WTC11 (cell line): ENCODE measurements around the gene NPHS1. TPM values are rescaled to one million over a fixed set of nuclear protein-coding genes. Genes with fewer than 3 reads are reported as not detected.
A peak's percentile ranks its signal among the peaks of the same experiment; 100 is the strongest.

Experiments used
- ATAC-seq: fragments of 200-7000 bp; cut with Tn5 transposase; 2 replicates; pipeline ENCODE4 v1.10.0; 2021; ENCODE audit warnings: mild to moderate bottlenecking, moderate library complexity
- CTCF ChIA-PET: fragments of 300-600 bp; sonication (Branson Sonifier 250); formaldehyde crosslinking; loops from one replicate; lab custom pipeline; 2021; ENCODE audit warnings: antibody characterized with exemption; lab: Charles Lee
- POLR2A ChIA-PET: fragments of 350-600 bp; sonication (Branson Sonifier 250); formaldehyde crosslinking; loops from one replicate; lab custom pipeline; 2021; ENCODE audit warnings: antibody characterized with exemption; lab: Charles Lee
- DNase-seq: peaks from one replicate; pipeline ENCODE4 v3.0.0; 2021; ENCODE audit warnings: low spot score
- H3K27ac Mint-ChIP-seq: 2 replicates; pipeline ENCODE4 v1.8.0; 2021; ENCODE audit warnings: mixed read lengths
- H3K27me3 Mint-ChIP-seq: 2 replicates; pipeline ENCODE4 v1.8.0; 2021; ENCODE audit warnings: low read depth, mild to moderate bottlenecking, moderate library complexity, mixed read lengths
- H3K36me3 Mint-ChIP-seq: 2 replicates; pipeline ENCODE4 v1.8.0; 2021; ENCODE audit warnings: mixed read lengths
- H3K4me1 Mint-ChIP-seq: 2 replicates; pipeline ENCODE4 v1.8.0; 2022; ENCODE audit warnings: mixed read lengths
- H3K4me3 Mint-ChIP-seq: 2 replicates; pipeline ENCODE4 v1.8.0; 2021; ENCODE audit warnings: mild to moderate bottlenecking, moderate library complexity, mixed read lengths
- H3K9me3 Mint-ChIP-seq: 2 replicates; pipeline ENCODE4 v1.8.0; 2021; ENCODE audit warnings: mixed read lengths
- ZNF121 ChIP-seq: sonication (generic); formaldehyde crosslinking; IDR thresholded peaks from 2 replicates; pipeline ENCODE4 v1.8.0; 2023; ENCODE audit warnings: missing genetic modification reagents
- ZNF396 ChIP-seq: fragments of 250-450 bp; sonication (Bioruptor Pico); IDR thresholded peaks from 2 replicates; pipeline ENCODE4 v1.8.0; 2021; ENCODE audit warnings: mild to moderate bottlenecking, moderate library complexity, borderline replicate concordance
- total RNA-seq: library from RNA; stranded (reverse); gene quantifications from 3 replicates; pipeline ENCODE4 v1.2.3, GENCODE V29; 2021

NPHS1 gene
- total RNA-seq, 1 experiment from 2014 or later: 0.61 TPM

DNA sequence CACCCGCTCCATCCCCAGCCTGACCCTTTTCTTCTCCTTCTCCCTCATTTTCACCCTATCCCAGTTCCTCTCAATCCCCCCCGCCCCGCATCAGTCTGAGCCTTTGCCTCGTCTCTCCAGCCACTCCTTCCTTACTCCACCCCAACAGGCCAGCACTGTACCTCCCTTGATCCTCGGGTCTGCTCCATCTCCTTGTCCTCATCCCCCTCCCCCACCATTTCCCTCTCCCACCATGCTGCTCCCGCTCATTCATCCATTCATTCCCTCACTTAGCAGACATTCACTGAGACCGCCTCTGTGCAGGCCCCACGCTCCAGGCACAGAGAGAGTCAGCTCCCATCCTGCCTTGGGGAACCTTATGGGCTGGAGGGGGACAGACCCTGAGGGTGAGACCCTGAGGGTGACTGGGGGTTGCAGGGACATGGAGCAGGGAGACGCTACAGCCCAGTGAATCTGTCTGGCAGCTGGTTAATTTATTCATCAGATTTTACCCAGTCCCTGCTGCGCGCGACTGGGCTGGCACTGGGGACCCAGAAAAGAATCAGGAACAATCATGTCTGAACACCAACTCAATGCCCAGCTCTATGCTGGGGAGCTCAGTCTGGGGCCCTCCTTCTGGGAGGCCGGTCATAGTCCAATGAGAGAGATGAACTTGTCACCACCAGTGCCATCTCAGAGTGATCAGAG is 76.1 kb downstream of the NPHS1 start:
- ChIA-PET POLR2A (interaction anchor here (1.1 kb wide), 1 partner anchor 14 kb away, joined by 6 read pairs; no protein-coding TSS in a partner anchor), CTCF (interaction anchor here (0.9 to 2.5 kb wide), 5 partner anchors 9 to 80 kb away, joined by 3 to 11 read pairs (median 3); partner anchors contain the start of gene KIRREL2)
- H3K27ac Mint-ChIP-seq: no peak overlapping the region
- DNase-seq: no peak
- no peak for ATAC-seq
- H3K27me3 Mint-ChIP-seq: peaks cover 30% of the 10 kb centered on the region
- no peaks in the 10 kb centered on the region for H3K9me3 Mint-ChIP-seq
- peaks cover 32% of the 10 kb centered on the region for H3K4me1 Mint-ChIP-seq
- no peak for TF ChIP-seq ZNF396
- peak; percentile 82 for TF ChIP-seq ZNF121
- peak overlapping the region; percentile 70 for H3K4me3 Mint-ChIP-seq
- no peaks in the 10 kb centered on the region for H3K36me3 Mint-ChIP-seq

Other genes with a start within 250 kb of the NPHS1 start
- gene HAUS5, start 239.8 kb downstream of the NPHS1 start, total RNA-seq: 23.5 to 25.4 TPM (median 24.4 TPM) in 3 replicates
- gene RBM42, start 223.5 kb downstream of the NPHS1 start, total RNA-seq: 84.7 to 94.9 TPM (median 88.6 TPM) in 3 replicates
- gene ETV2, start 210.8 kb downstream of the NPHS1 start, total RNA-seq: 1.4 to 1.9 TPM (median 1.7 TPM) in 3 replicates
- 523 to 536 TPM (median 526 TPM) in 3 replicates for gene COX6B1, start 204.2 kb downstream of the NPHS1 start, total RNA-seq
- gene UPK1A, start 186.0 kb downstream of the NPHS1 start, total RNA-seq: 1.6 to 3.0 TPM (median 2.7 TPM) in 3 replicates
- 0.11 to 0.34 TPM (median 0.18 TPM) in 3 replicates for gene ZBTB32, start 147.9 kb downstream of the NPHS1 start, total RNA-seq
- 53.6 to 66.6 TPM (median 58.1 TPM) in 3 replicates for gene KMT2B, start 134.5 kb downstream of the NPHS1 start, total RNA-seq
- 9.9 to 12.7 TPM (median 12.3 TPM) in 3 replicates for gene IGFLR1, start 110.1 kb downstream of the NPHS1 start, total RNA-seq
- 19.7 to 20.9 TPM (median 20.8 TPM) in 3 replicates for gene U2AF1L4, start 107.1 kb downstream of the NPHS1 start, total RNA-seq
- 80.3 to 85.3 TPM (median 84.0 TPM) in 3 replicates for gene PSENEN, start 106.9 kb downstream of the NPHS1 start, total RNA-seq
- 4.7 to 6.4 TPM (median 5.6 TPM) in 3 replicates for gene LIN37, start 103.9 kb downstream of the NPHS1 start, total RNA-seq
- 1.4 to 2.5 TPM (median 1.7 TPM) in 3 replicates for gene HSPB6, start 95.5 kb downstream of the NPHS1 start, total RNA-seq
- gene PROSER3, start 94.3 kb downstream of the NPHS1 start, total RNA-seq: 32.9 to 36.7 TPM (median 36.2 TPM) in 3 replicates
- 36.8 to 43.9 TPM (median 39.8 TPM) in 3 replicates for gene ARHGAP33, start 76.9 kb downstream of the NPHS1 start, total RNA-seq
- 0.14 TPM in 1 of 3 replicates, not detected in the others for gene PRODH2, start 39.7 kb downstream of the NPHS1 start, total RNA-seq
- gene KIRREL2, start 4.4 kb upstream of the NPHS1 start, total RNA-seq: 4.7 to 5.3 TPM (median 4.9 TPM) in 3 replicates
- gene APLP1, start 16.1 kb upstream of the NPHS1 start, total RNA-seq: 15.5 to 24.0 TPM (median 20.2 TPM) in 3 replicates
- 10.6 to 13.9 TPM (median 12.8 TPM) in 3 replicates for gene NFKBID, start 48.0 kb upstream of the NPHS1 start, total RNA-seq
- gene HCST, start 50.0 kb upstream of the NPHS1 start, total RNA-seq: 1.8 to 1.9 TPM (median 1.8 TPM) in 3 replicates
- 0.34 to 0.55 TPM (median 0.46 TPM) in 3 replicates for gene TYROBP, start 55.8 kb upstream of the NPHS1 start, total RNA-seq
- gene LRFN3, start 83.9 kb upstream of the NPHS1 start, total RNA-seq: 20.6 to 26.4 TPM (median 24.8 TPM) in 3 replicates
- 19.5 to 20.8 TPM (median 20.4 TPM) in 3 replicates for gene SDHAF1, start 142.7 kb upstream of the NPHS1 start, total RNA-seq
- 17.6 to 28.5 TPM (median 27.9 TPM) in 3 replicates for gene SYNE4, start 156.3 kb upstream of the NPHS1 start, total RNA-seq
- 28.1 to 35.1 TPM (median 31.9 TPM) in 3 replicates for gene ALKBH6, start 161.7 kb upstream of the NPHS1 start, total RNA-seq
- 16.2 to 19.4 TPM (median 17.9 TPM) in 3 replicates for gene CLIP3, start 180.4 kb upstream of the NPHS1 start, total RNA-seq
- 6.6 to 10.7 TPM (median 6.9 TPM) in 3 replicates for gene THAP8, start 201.8 kb upstream of the NPHS1 start, total RNA-seq
- gene WDR62, start 202.4 kb upstream of the NPHS1 start, total RNA-seq: 30.9 to 40.0 TPM (median 30.9 TPM) in 3 replicates